ENCODE results near the gene TTC8.
A peak's percentile ranks its signal among the peaks of the same experiment; 100 is the strongest.

Gene TTC8

GRCh38 chr14:88871429-88871828 is 47.0 kb downstream of the TTC8 start:
- DNase-seq = no peak

DNA sequence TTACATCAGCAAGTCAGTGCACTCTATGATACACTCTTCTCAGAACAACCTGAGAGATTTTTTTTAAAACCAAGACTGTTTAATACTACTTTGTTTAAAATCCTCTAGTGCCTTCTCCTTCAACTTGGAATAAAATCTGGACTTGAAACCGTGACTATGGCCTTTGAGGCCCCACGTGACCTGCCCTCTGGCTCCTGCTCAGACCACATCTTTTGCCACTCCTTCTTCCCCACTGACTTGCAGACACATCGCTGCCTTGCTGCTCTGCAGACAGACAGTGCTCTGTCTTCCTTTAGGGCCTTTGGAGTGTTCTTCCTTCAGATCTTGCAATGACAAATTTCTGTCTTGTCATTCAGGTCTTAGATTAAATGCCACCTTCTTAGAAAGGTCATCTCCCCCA is 48.5 kb downstream of the TTC8 start:
- DNase-seq = no peak

DNA sequence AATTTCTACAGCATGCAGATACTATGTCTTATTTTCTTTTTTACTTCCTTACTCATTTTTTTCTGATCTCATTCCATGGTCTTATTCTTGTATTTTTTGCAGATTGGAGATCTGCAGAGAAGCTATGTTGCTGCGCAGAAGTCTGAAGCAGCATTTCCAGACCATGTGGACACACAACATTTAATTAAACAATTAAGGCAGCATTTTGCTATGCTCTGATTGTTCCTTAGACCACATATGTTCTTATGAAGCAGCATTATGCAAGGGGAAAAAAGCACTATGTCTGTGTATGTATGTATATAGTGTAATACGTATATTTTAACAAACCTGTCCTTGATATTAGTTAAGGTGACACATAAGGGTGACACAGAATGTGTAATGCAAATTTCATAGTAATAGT is 52.7 kb downstream of the TTC8 start:
- DNase-seq = no peak

DNA sequence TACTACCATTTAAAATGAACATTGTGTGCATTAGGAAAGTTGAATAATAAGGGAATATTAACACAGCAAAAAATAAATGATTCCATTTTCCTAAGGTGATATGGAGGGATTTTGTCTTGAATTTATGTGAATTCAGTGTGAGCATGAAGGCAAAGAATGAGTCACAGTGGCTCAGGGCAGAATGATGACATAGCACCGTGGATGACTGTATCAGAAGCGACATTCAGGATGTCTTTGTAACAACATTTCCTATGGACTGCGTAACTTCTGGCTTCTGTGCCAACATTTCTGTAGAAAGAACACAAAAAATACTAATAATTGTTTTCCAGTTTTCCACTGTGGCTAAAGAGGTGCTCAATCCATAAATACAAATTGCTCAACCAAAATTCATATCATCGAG is 54.6 kb downstream of the TTC8 start:
- peak; percentile 84 for DNase-seq

- peak; percentile 3 for DNase-seq
Measured at GRCh38 chr14:88882236-88882635, 57.8 kb downstream of the TTC8 start.

DNA sequence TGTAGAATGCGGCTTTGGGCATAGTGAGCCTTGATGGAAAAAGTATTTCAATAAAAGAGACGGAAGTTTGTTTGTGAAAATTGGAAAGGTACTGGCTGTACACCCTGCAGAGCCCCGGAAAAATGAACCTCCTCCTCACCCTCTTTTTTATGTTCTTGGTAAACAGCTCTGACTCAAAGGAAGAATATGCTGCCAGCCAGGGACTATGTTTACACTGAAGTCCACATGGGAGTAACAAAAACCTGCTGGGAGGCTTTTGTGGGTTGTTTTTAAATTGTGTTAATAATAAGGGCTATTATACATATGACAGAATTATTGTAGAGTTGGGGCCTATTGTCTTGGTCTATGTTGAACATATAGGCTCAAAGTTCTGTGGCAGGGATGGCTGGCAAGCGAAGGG is 70.7 kb downstream of the TTC8 start:
- no peak for DNase-seq

GRCh38 chr14:88901189-88901588 is 76.7 kb downstream of the TTC8 start:
- DNase-seq = no peak

- no peak for DNase-seq
Measured at GRCh38 chr14:88901991-88902390, 77.5 kb downstream of the TTC8 start.

DNA sequence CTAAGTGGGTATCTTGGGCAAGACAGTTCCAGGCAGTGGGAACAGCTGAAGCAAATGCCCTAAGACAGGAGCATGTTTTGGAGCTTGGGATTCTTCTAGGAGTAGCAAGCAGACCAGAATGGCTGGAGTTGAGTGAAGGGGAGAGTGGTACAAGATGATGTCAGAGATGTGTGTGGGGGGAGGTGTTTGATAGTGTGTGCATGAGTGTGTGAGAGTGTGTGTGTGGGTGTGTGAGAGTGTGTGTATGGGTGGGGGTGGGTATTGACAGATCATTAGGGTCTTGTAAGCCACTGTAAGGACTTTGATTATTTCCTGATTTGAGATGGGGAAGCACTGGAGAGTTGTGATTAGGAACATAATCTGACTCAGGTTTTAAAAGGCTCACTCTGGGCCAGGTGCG is 78.4 kb downstream of the TTC8 start:
- DNase-seq = no peak

GRCh38 chr14:88904206-88904647 is 79.8 kb downstream of the TTC8 start:
- no peak for DNase-seq

GRCh38 chr14:88904864-88905263 is 80.4 kb downstream of the TTC8 start:
- DNase-seq = peak; percentile 34

- DNase-seq = no peak
Measured at GRCh38 chr14:88908216-88908615, 83.8 kb downstream of the TTC8 start.

DNA sequence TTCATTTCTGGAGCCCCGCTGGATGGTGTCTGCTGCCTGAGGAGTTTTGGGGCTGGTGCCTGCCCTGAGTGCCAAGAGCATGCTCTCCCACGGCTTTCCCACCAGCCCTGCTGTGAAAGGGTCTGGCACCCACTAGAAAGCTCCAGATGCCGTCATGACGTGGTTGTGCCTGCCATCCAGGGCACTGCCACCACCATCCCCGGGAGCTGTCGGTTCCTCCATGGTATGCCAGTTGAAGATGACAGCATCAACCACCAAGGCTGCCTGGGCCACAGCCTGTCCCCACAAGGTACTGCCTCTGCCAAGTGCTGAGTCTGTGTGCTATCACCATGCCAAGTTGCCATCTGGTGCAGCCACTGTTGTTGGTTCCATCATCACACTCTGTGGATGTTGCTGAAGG is 85.9 kb downstream of the TTC8 start:
- DNase-seq = no peak

GRCh38 chr14:88911809-88912208 is 87.4 kb downstream of the TTC8 start:
- no peak for DNase-seq

- no peak for DNase-seq
Measured at GRCh38 chr14:88914956-88915355, 90.5 kb downstream of the TTC8 start.

GRCh38 chr14:88919502-88919901 is 95.1 kb downstream of the TTC8 start:
- DNase-seq = no peak

Data from fibroblast of skin of right biceps (primary cell).